SK-N-SH (cell line): ENCODE measurements around the gene LOC101059915.
"Not testable (repeated sequence)": the region's sequence is repeated elsewhere in the genome, so short reads cannot be mapped to it uniquely, and the experiment has no call there.

Experiments
- CHD2 ChIP-seq: fragments of 150-350 bp; IDR thresholded peaks from 2 replicates; pipeline ENCODE4 v1.6.1; 2018; ENCODE audit warnings: low read length; ENCODE audit not compliant: partially characterized antibody
- EP300 ChIP-seq, 2 experiments: IDR thresholded peaks; 2 replicates each; pipeline versions ENCODE4 v1.4.0 to v1.6.1; 2012; ENCODE audit warnings: borderline replicate concordance in 1 of 2, low read depth in 1 of 2, low read length in 1 of 2
- EZH2phosphoT487 ChIP-seq: fragments of 200-600 bp; sonication (generic); IDR thresholded peaks from 2 replicates; pipeline ENCODE4 v1.6.1; 2017; ENCODE audit warnings: low read depth, mixed run types, mild to moderate bottlenecking, antibody characterized with exemption, moderate library complexity, borderline replicate concordance
- FOXM1 ChIP-seq: IDR thresholded peaks from 2 replicates; pipeline ENCODE4 v1.4.0; 2012; ENCODE audit warnings: low read depth, mild to moderate bottlenecking
- GABPA ChIP-seq: IDR thresholded peaks from 2 replicates; pipeline ENCODE4 v1.4.0; 2012; ENCODE audit warnings: low read depth, mild to moderate bottlenecking
- NFIC ChIP-seq: IDR thresholded peaks from 2 replicates; pipeline ENCODE4 v1.4.0; 2012; ENCODE audit warnings: borderline replicate concordance
- POLR2AphosphoS5 ChIP-seq: IDR thresholded peaks from 2 replicates; pipeline ENCODE4 v1.6.1; 2012; ENCODE audit warnings: low read depth, low read length
- RAD21 ChIP-seq: IDR thresholded peaks from 2 replicates; pipeline ENCODE4 v1.6.1; 2012; ENCODE audit warnings: mild to moderate bottlenecking, low read length
- TAF1 ChIP-seq: IDR thresholded peaks from 2 replicates; pipeline ENCODE4 v1.6.1; 2012; ENCODE audit warnings: low read depth, mild to moderate bottlenecking, low read length, moderate library complexity, borderline replicate concordance
- TF ChIP-seq, protein P1 (sequence below): fragments of 200-600 bp; sonication (generic); IDR thresholded peaks from 2 replicates; pipeline ENCODE4 v1.6.1; 2017; ENCODE audit warnings: antibody characterized with exemption, mild to moderate bottlenecking, moderate library complexity
- TF ChIP-seq, protein P2 (sequence below): IDR thresholded peaks from 2 replicates; pipeline ENCODE4 v1.6.1; 2012; ENCODE audit warnings: mild to moderate bottlenecking, low read depth, low read length, moderate library complexity
- TF ChIP-seq, protein P3 (sequence below): fragments of 150-350 bp; IDR thresholded peaks from 2 replicates; pipeline ENCODE4 v1.6.1; 2017; ENCODE audit warnings: antibody characterized with exemption, low read length, low read depth, borderline replicate concordance
- TF ChIP-seq, protein P4 (sequence below): IDR thresholded peaks from 2 replicates; pipeline ENCODE4 v1.4.0; 2012; ENCODE audit warnings: low read depth
- TF ChIP-seq, protein P5 (sequence below): IDR thresholded peaks from 2 replicates; pipeline ENCODE4; 2012

DNA sequence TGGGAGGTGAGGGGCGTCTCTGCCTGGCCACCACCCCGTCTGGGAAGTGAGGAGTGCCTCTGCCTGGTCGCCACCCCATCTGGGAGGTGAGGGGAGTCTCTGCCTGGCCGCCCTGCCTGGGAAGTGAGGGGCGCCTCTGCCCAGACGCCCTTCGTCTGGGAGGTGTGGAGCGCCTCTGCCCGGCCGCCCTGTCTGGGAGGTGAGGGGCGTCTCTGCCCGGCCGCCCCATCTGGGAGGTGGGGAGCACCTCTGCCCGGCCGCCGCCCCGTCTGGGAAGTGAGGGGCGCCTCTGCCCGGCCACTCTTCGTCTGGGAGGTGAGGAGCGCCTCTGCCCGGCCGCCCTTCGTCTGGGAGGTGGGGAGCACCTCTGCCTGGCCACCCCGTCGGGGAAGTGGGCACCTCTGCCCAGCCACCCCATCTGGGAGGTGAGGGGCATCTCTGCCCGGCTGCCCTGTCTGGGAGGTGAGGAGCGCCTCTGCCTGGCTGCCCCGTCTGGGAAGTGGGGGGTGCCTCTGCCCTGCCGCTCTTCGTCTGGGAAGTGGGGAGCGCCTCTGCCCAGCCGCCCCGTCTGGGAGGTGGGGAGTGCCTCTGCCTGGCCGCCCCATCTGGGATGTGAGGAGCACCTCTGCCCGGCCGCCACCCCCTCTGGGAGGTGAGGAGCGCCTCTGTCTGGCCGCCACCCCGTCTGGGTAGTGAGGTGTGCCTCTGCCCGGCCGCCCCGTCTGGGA lies 8.9 kb downstream of the LOC101059915 start:
- TF ChIP-seq, protein P1, sequence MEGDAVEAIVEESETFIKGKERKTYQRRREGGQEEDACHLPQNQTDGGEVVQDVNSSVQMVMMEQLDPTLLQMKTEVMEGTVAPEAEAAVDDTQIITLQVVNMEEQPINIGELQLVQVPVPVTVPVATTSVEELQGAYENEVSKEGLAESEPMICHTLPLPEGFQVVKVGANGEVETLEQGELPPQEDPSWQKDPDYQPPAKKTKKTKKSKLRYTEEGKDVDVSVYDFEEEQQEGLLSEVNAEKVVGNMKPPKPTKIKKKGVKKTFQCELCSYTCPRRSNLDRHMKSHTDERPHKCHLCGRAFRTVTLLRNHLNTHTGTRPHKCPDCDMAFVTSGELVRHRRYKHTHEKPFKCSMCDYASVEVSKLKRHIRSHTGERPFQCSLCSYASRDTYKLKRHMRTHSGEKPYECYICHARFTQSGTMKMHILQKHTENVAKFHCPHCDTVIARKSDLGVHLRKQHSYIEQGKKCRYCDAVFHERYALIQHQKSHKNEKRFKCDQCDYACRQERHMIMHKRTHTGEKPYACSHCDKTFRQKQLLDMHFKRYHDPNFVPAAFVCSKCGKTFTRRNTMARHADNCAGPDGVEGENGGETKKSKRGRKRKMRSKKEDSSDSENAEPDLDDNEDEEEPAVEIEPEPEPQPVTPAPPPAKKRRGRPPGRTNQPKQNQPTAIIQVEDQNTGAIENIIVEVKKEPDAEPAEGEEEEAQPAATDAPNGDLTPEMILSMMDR, result not testable (repeated sequence)
- TF ChIP-seq, protein P2, sequence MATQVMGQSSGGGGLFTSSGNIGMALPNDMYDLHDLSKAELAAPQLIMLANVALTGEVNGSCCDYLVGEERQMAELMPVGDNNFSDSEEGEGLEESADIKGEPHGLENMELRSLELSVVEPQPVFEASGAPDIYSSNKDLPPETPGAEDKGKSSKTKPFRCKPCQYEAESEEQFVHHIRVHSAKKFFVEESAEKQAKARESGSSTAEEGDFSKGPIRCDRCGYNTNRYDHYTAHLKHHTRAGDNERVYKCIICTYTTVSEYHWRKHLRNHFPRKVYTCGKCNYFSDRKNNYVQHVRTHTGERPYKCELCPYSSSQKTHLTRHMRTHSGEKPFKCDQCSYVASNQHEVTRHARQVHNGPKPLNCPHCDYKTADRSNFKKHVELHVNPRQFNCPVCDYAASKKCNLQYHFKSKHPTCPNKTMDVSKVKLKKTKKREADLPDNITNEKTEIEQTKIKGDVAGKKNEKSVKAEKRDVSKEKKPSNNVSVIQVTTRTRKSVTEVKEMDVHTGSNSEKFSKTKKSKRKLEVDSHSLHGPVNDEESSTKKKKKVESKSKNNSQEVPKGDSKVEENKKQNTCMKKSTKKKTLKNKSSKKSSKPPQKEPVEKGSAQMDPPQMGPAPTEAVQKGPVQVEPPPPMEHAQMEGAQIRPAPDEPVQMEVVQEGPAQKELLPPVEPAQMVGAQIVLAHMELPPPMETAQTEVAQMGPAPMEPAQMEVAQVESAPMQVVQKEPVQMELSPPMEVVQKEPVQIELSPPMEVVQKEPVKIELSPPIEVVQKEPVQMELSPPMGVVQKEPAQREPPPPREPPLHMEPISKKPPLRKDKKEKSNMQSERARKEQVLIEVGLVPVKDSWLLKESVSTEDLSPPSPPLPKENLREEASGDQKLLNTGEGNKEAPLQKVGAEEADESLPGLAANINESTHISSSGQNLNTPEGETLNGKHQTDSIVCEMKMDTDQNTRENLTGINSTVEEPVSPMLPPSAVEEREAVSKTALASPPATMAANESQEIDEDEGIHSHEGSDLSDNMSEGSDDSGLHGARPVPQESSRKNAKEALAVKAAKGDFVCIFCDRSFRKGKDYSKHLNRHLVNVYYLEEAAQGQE, result not testable (repeated sequence)
- TF ChIP-seq RAD21; POLR2AphosphoS5; EZH2phosphoT487; TAF1; GABPA; FOXM1; CHD2; EP300 (IDR thresholded peaks at IDR 0.05; ENCODE audit: borderline replicate concordance in 1 of 2, low read depth in 1 of 2, low read length in 1 of 2); NFIC: not testable (repeated sequence)
- TF ChIP-seq, protein P3, sequence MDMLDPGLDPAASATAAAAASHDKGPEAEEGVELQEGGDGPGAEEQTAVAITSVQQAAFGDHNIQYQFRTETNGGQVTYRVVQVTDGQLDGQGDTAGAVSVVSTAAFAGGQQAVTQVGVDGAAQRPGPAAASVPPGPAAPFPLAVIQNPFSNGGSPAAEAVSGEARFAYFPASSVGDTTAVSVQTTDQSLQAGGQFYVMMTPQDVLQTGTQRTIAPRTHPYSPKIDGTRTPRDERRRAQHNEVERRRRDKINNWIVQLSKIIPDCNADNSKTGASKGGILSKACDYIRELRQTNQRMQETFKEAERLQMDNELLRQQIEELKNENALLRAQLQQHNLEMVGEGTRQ, result not testable (repeated sequence)
- TF ChIP-seq, protein P4, sequence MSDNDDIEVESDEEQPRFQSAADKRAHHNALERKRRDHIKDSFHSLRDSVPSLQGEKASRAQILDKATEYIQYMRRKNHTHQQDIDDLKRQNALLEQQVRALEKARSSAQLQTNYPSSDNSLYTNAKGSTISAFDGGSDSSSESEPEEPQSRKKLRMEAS, result not testable (repeated sequence)
- TF ChIP-seq, protein P5, sequence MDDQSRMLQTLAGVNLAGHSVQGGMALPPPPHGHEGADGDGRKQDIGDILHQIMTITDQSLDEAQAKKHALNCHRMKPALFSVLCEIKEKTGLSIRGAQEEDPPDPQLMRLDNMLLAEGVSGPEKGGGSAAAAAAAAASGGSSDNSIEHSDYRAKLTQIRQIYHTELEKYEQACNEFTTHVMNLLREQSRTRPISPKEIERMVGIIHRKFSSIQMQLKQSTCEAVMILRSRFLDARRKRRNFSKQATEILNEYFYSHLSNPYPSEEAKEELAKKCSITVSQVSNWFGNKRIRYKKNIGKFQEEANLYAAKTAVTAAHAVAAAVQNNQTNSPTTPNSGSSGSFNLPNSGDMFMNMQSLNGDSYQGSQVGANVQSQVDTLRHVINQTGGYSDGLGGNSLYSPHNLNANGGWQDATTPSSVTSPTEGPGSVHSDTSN, result not testable (repeated sequence)
